Loucy (cell line): ENCODE data around the gene FFAR1.

Source experiments
- H2AFZ ChIP-seq: fragments of 200-600 bp; sonication (generic); 2 replicates; pipeline ENCODE4 v1.6.0; 2016; ENCODE audit warnings: antibody characterized with exemption, mild to moderate bottlenecking, low read length, moderate library complexity
- H3F3A ChIP-seq: fragments of 200-600 bp; 2 replicates; pipeline ENCODE4 v1.6.0; 2016; ENCODE audit warnings: antibody characterized with exemption, low read depth, mild to moderate bottlenecking
- H3K27me3 ChIP-seq: fragments of 200-600 bp; sonication (generic); 2 replicates; pipeline ENCODE4 v1.6.1; 2014; ENCODE audit warnings: low read length, mild to moderate bottlenecking; ENCODE audit not compliant: insufficient read depth, poor library complexity, severe bottlenecking
- H3K36me3 ChIP-seq: fragments of 200-600 bp; sonication (generic); 2 replicates; pipeline ENCODE4 v1.6.1; 2016; ENCODE audit warnings: low read length; ENCODE audit not compliant: insufficient read depth
- H3K4me1 ChIP-seq: fragments of 200-600 bp; sonication (generic); 2 replicates; pipeline ENCODE4 v1.5.1; 2014; ENCODE audit warnings: low read length, mild to moderate bottlenecking; ENCODE audit not compliant: insufficient read depth, poor library complexity, severe bottlenecking
- H3K4me2 ChIP-seq: fragments of 200-600 bp; sonication (generic); 2 replicates; pipeline ENCODE4 v1.6.0; 2014; ENCODE audit warnings: antibody characterized with exemption, low read length, low read depth, mild to moderate bottlenecking; ENCODE audit not compliant: poor library complexity, severe bottlenecking
- H3K4me3 ChIP-seq: fragments of 200-600 bp; sonication (generic); 2 replicates; pipeline ENCODE4 v1.5.1; 2014; ENCODE audit warnings: low read length, mild to moderate bottlenecking, mixed read lengths; ENCODE audit not compliant: poor library complexity, severe bottlenecking
- H3K79me2 ChIP-seq: fragments of 200-600 bp; sonication (generic); 2 replicates; pipeline ENCODE4 v1.6.1; 2014; ENCODE audit warnings: low read length; ENCODE audit not compliant: insufficient read depth
- H3K9ac ChIP-seq: fragments of 200-600 bp; sonication (generic); 2 replicates; pipeline ENCODE4 v1.6.0; 2014; ENCODE audit warnings: mild to moderate bottlenecking, low read depth, low read length, moderate library complexity; ENCODE audit not compliant: poor library complexity, severe bottlenecking
- H3K9me2 ChIP-seq: fragments of 200-600 bp; sonication (generic); replicated peaks from 2 replicates; pipeline ENCODE4 v1.6.1; 2016; ENCODE audit warnings: low read depth, low read length, mixed read lengths
- H3K9me3 ChIP-seq: fragments of 200-600 bp; sonication (generic); 2 replicates; pipeline ENCODE4 v1.6.1; 2014; ENCODE audit warnings: mild to moderate bottlenecking, antibody characterized with exemption, low read length, low read depth; ENCODE audit not compliant: insufficient read depth
- H4K20me1 ChIP-seq: fragments of 200-600 bp; sonication (generic); 2 replicates; pipeline ENCODE4 v1.6.0; 2014; ENCODE audit warnings: antibody characterized with exemption, low read length, mild to moderate bottlenecking; ENCODE audit not compliant: insufficient read depth, poor library complexity, severe bottlenecking
- CTCF ChIP-seq: fragments of 200-600 bp; sonication (generic); conservative IDR thresholded peaks from 2 replicates; pipeline ENCODE4 v1.5.1; 2014; ENCODE audit warnings: mild to moderate bottlenecking, antibody characterized with exemption, low read length
- EZH2phosphoT487 ChIP-seq: fragments of 200-600 bp; IDR thresholded peaks from 2 replicates; pipeline ENCODE4 v1.6.1; 2018; ENCODE audit warnings: antibody characterized with exemption, mild to moderate bottlenecking, moderate library complexity, borderline replicate concordance

FFAR1 gene

GRCh38 chr19:35396240-35396885 lies 48.7 kb downstream of the FFAR1 start:
- H3K4me3 ChIP-seq: no peak overlapping the region
- H3K36me3 ChIP-seq: no peaks in the 10 kb centered on the region
- H3K9me3 ChIP-seq: no peaks in the 10 kb centered on the region
- H3K9me2 ChIP-seq: no peaks in the 10 kb centered on the region
- H3K79me2 ChIP-seq: no peaks in the 10 kb centered on the region
- H3K4me2 ChIP-seq: no peak overlapping the region
- H3K4me1 ChIP-seq: peaks cover 8% of the 10 kb centered on the region
- H3F3A ChIP-seq: no peaks in the 10 kb centered on the region
- H3K27me3 ChIP-seq: no peaks in the 10 kb centered on the region
- no peaks in the 10 kb centered on the region for H4K20me1 ChIP-seq
- TF ChIP-seq CTCF: no peak
- H3K9ac ChIP-seq: no peak overlapping the region
- H2AFZ ChIP-seq: no peak overlapping the region

GRCh38 chr19:35397064-35397463 lies 49.4 kb downstream of the FFAR1 start:
- Histone ChIP-seq H3K4me2 (no peak overlapping the region), H3K4me1 (peaks cover 9% of the 10 kb centered on the region), H3K9me2 (no peaks in the 10 kb centered on the region), H3K4me3 (no peak overlapping the region), H3K9ac (no peak overlapping the region), H3F3A (no peaks in the 10 kb centered on the region), H3K9me3 (no peaks in the 10 kb centered on the region), H3K79me2 (no peaks in the 10 kb centered on the region), H2AFZ (no peak overlapping the region), H4K20me1 (no peaks in the 10 kb centered on the region), H3K27me3 (no peaks in the 10 kb centered on the region), H3K36me3 (no peaks in the 10 kb centered on the region)
- TF ChIP-seq CTCF: no peak
- no peak for TF ChIP-seq EZH2phosphoT487
